Measurements from ENCODE around the gene SIN3B.

GRCh38 chr19:16868423-16869130, 39.4 kb downstream of the SIN3B start:
- no peak for TF ChIP-seq TAF1 (IDR thresholded peaks at IDR 0.05; ENCODE audit: low read depth)
- no peak for TF ChIP-seq MAX (IDR thresholded peaks at IDR 0.05)
- TF ChIP-seq EP300 (IDR thresholded peaks at IDR 0.05; ENCODE audit: borderline replicate concordance) = no peak
- TF ChIP-seq USF1 (IDR thresholded peaks at IDR 0.05) = no peak
- no peak for TF ChIP-seq YY1 (IDR thresholded peaks at IDR 0.05; ENCODE audit: low read depth)
- TF ChIP-seq RAD21 (IDR thresholded peaks at IDR 0.05; ENCODE audit: low read depth) = no peak
- TF ChIP-seq TEAD4 (IDR thresholded peaks at IDR 0.05) = no peak
- no peak for TF ChIP-seq CEBPB (IDR thresholded peaks at IDR 0.05)
- TF ChIP-seq FOXM1 (IDR thresholded peaks at IDR 0.05; ENCODE audit: borderline replicate concordance, low read depth) = no peak
- no peak for TF ChIP-seq REST (IDR thresholded peaks at IDR 0.05; ENCODE audit: low read depth)
- no peak for TF ChIP-seq CREB1 (IDR thresholded peaks at IDR 0.05; ENCODE audit: low read depth)
- TF ChIP-seq ZBTB7A (IDR thresholded peaks at IDR 0.05; ENCODE audit: low read depth) = no peak

All from Ishikawa (cell line).